Germinal center (tissue), 1 donor: ENCODE data around the gene LRRIQ1.
A peak's percentile ranks its signal among the peaks of the same experiment; 100 is the strongest.

Experiments
- DNase-seq: peaks from one replicate; pipeline ENCODE4 v3.0.0; 2012; ENCODE audit warnings: mixed read lengths, low spot score

LRRIQ1 gene

GRCh38 chr12:85060916-85061315, 24.8 kb downstream of the LRRIQ1 start:
- no peak for DNase-seq

- no peak for DNase-seq
These were observed 29.8 kb downstream of the LRRIQ1 start for GRCh38 chr12:85065837-85066482.

- no peak for DNase-seq
These were observed 36.7 kb downstream of the LRRIQ1 start for GRCh38 chr12:85072826-85073225.

- DNase-seq: peak; percentile 4
These were observed 40.7 kb downstream of the LRRIQ1 start for GRCh38 chr12:85076688-85077430.

DNA sequence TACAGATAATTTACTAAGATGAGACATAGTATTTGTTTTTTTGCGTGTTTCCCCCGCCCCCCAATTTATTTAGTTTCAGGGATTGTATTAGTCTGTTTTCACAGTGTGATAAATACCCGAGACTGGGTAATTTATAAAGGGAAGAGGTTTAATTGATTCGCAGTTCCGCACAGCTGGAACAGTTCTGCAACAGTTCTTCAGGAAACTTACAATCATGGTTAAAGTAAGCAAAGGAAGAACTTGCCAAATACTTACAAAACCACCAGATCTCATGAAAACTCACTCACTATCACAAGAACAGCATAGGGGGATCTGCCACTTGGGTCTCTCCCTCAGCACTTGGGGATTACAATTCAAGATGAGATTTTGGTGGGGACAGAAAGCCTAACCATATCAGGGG, 48.9 kb downstream of the LRRIQ1 start:
- DNase-seq: no peak

- DNase-seq: no peak
These were observed 53.6 kb downstream of the LRRIQ1 start for GRCh38 chr12:85089792-85090191.

DNA sequence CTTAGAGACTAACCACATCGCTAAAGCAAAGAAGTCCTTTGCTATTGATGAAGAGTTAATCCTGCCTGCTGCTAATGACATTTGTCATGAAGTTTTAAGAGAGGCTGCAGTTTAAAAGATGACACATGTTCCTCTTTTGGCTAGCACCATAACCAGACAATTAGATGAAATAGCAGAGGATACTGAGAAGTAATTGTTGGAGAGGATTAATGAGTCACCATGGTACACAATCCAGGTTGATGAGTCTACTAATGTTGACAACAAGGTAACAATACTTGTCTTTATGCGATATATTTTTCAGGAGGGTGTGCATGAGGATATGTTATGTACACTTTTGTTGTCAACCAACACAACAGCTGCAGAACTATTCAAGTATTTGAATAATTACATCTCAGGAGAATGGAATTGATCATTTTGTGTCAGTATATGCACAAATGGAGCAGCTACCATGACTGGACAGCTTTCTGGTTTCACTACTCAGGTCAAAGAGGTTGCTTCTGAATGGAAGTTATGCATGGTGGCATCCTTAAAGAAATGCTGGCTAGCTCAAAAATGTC, 56.7 kb downstream of the LRRIQ1 start:
- no peak for DNase-seq

DNA sequence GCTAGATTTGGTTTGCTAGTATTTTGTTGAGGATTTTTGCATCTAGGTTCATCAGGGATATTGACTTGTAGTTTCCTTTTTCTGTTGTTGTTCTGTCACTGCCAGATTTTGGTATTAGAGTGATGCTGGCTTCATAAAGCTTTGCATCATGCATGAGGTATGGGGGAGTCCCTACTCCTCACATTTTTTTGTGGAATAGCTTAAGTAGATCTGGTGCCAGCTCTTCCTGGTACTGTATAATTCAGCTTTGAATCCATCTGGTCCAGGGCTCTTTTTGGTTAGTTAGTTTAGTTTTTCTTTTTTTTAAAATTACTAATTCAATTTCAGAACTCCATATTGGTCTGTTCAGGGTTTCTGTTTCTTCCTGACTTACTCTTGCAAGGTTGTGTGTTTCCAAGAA, 59.4 kb downstream of the LRRIQ1 start:
- DNase-seq: no peak

- no peak for DNase-seq
These were observed 94.5 kb downstream of the LRRIQ1 start for GRCh38 chr12:85130646-85131045.

- DNase-seq: no peak
These were observed 102.7 kb downstream of the LRRIQ1 start for GRCh38 chr12:85138833-85139232.

DNA sequence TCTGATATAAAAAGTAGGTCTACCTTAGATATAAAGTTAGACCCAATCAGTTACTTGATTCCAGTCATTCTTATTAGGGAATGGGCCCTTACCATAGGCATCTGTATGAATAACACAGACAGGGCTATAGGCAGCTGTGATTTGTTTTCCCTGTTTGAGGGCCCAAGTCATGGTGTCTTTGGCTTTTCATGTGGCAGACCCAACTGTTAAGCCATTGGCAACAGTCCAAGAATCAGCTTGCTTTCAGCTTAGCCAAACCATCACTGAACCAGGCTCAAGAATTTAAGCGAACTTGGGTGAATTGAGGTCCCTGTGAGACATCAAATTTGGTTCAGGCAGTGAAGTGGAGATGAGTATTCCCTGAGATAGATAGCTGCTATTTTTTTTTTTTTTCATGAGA, 111.2 kb downstream of the LRRIQ1 start:
- DNase-seq: no peak

- no peak for DNase-seq
These were observed 116.2 kb downstream of the LRRIQ1 start for GRCh38 chr12:85152311-85152729.

DNA sequence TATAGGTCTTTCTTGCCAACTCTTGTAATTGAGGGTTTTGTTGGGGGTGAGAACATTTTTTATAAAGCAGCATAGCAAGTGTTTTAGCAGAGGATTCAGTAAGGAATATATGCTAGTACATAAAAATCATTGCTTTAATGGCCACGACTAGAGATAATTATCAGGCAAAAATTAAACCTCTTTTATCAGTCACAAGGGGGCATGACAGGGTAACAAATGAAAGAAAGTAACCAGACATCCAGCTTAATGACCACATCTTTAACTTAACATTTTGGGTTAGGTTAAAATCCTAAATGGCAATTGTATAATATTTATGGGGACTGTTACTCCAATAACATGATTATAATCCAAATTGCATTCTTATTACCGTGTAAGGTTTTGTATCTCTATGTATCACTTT, 119.6 kb downstream of the LRRIQ1 start:
- no peak for DNase-seq

DNA sequence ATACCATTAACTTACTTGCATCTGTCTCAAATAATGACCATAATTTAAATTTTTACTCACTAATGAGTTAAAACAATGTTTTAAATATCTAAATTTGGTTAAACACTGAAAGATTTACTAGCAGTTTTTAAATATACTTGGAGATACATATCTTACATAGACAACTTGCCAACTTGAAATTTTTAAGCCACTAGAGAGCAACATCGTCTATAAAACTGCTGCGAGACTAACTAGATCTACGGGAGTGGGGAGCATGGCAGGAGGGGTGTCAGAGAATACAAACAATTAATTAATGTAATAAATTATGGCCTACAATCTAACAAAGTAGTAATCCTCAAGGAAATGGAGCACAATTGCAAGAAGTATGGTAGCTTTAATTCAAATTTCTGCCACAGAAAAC, 120.4 kb downstream of the LRRIQ1 start:
- no peak for DNase-seq

GRCh38 chr12:85157035-85157603, 121.0 kb downstream of the LRRIQ1 start:
- DNase-seq: no peak

GRCh38 chr12:85163752-85164321, 127.7 kb downstream of the LRRIQ1 start:
- no peak for DNase-seq

- DNase-seq: no peak
These were observed 143.6 kb downstream of the LRRIQ1 start for GRCh38 chr12:85179680-85180270.

- DNase-seq: no peak
These were observed 146.5 kb downstream of the LRRIQ1 start for GRCh38 chr12:85182699-85183098.

DNA sequence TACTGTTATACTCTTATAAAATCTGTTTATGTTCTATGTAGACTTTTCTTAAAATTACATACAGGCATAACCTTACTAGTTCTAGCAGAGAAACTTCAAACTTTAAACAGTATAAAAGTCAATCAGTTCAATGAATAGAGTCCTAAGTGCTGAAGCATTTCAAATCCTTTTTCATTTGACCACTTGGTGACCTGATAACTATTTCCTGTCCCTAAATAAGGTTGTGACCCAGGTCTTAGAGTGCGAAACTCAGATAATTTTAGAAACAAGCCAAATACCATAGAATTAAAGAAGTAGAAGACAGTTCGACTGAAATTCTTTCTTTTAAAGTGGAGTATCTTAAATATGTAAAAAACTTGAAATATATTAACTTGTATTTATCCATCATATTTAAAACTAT, 147.7 kb downstream of the LRRIQ1 start:
- DNase-seq: no peak

DNA sequence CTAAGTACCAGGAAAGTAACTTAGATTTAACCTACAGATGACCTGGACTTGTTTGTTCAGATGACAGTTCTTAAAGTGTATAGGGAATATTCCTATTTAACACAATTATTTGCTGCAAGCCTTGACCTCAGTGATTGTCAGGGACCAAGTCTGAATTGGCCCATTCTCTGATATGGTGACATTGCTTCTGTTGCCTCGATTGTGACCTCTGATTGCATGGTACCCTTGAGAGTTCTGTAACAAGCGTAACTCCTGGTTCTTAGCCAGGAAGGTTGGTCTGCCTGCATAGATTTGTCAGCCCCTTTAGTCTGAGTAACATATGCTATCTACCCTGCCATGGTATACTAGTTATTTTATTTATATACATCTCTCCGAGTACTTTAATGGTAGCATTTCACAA, 150.1 kb downstream of the LRRIQ1 start:
- no peak for DNase-seq

DNA sequence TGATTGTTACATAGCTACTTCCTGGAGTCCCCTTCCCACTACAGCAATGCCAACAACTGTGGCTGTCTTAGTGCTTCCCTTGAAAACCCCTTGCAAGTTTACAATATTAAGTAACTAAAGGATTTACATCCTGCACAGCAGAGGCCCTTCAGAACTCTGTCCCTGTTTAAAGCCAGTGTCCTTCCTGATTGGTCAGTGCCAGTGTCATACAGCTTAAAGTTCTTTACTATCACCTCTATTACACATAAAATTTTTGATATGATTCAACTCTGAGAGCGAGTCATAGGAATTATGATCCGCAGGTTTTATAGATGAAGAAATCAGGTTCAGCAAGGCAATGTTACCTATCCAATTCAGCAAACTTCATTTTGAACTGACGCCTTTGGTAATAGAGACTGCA, 152.5 kb downstream of the LRRIQ1 start:
- DNase-seq: no peak

- DNase-seq: no peak
These were observed 154.6 kb downstream of the LRRIQ1 start for GRCh38 chr12:85190728-85191127.
